B cell (primary cell): ENCODE results near the gene PCDHGB2. TPM values are rescaled to one million over a fixed set of nuclear protein-coding genes. Genes with fewer than 3 reads are reported as not detected.
"Not testable (repeated sequence)": the region's sequence is repeated elsewhere in the genome, so short reads cannot be mapped to it uniquely, and the experiment has no call there.

Source experiments
- ATAC-seq: fragments of 200-7000 bp; cut with Tn5 transposase; one replicate; pipeline ENCODE4 v1.10.0; 2021; ENCODE audit warnings: low read depth, mild to moderate bottlenecking, moderate number of reproducible peaks, moderate library complexity
- CTCF ChIA-PET: fragments of 350-600 bp; sonication (Branson Sonifier 250); formaldehyde crosslinking; loops from one replicate; lab custom pipeline; 2021; ENCODE audit warnings: antibody characterized with exemption, inconsistent platforms; lab: Charles Lee
- POLR2A ChIA-PET: fragments of 350-600 bp; sonication (Branson Sonifier 250); formaldehyde crosslinking; loops from one replicate; lab custom pipeline; 2021; ENCODE audit warnings: antibody characterized with exemption; lab: Charles Lee
- DNase-seq: peaks from one replicate; pipeline ENCODE4 v3.0.0; 2013
- H2AFZ ChIP-seq: 2 replicates; pipeline ENCODE4 v1.6.1; 2012; ENCODE audit warnings: mild to moderate bottlenecking, low read depth, low read length; ENCODE audit not compliant: insufficient read depth, poor library complexity, severe bottlenecking
- H3K27ac ChIP-seq, 2 donors: 1 replicate in 1 of 2; 2 replicates in 1 of 2; pipeline ENCODE4 v1.5.1; 2012 to 2013; ENCODE audit warnings: low read length in 2 of 2, mild to moderate bottlenecking in 2 of 2, moderate library complexity in 1 of 2
- H3K27me3 ChIP-seq, 4 experiments: fragments of 200-600 bp in 1 of 4; sonication (generic) in 1 of 4; replicated peaks in 1 of 4; 1 replicate in 2 of 4; 2 replicates in 2 of 4; pipeline versions ENCODE4 v1.6.1 to v1.7.0; 2013 to 2016; ENCODE audit warnings: low read length in 3 of 4, mild to moderate bottlenecking in 2 of 4, mixed read lengths in 1 of 4, moderate library complexity in 1 of 4; ENCODE audit not compliant: insufficient read depth in 4 of 4, control insufficient read depth in 3 of 4; ENCODE audit errors: control extremely low read depth in 1 of 4
- H3K36me3 ChIP-seq, 2 experiments: replicated peaks in 1 of 2; 1 replicate in 1 of 2; 2 replicates in 1 of 2; pipeline versions ENCODE4 v1.6.1 to v1.7.1; 2013; ENCODE audit warnings: low read length in 1 of 2; ENCODE audit not compliant: insufficient read depth in 2 of 2, control insufficient read depth in 1 of 2; ENCODE audit errors: control extremely low read depth in 1 of 2, extremely low read depth in 1 of 2
- H3K4me1 ChIP-seq, 2 donors: fragments of 200-600 bp in 1 of 2; sonication (generic) in 1 of 2; 1 replicate in 1 of 2; 2 replicates in 1 of 2; pipeline versions ENCODE4 v1.5.1 to v1.6.1; 2013 to 2017; ENCODE audit warnings: low read length in 2 of 2; ENCODE audit not compliant: control insufficient read depth in 2 of 2, insufficient read depth in 2 of 2
- H3K4me2 ChIP-seq: replicated peaks from 2 replicates; pipeline ENCODE3; 2012; ENCODE audit warnings: mild to moderate bottlenecking, low read depth, low read length; ENCODE audit not compliant: poor library complexity, severe bottlenecking
- H3K4me3 ChIP-seq, 5 experiments: fragments of 200-600 bp in 1 of 5; sonication (generic) in 1 of 5; 1 replicate in 3 of 5; 2 replicates in 2 of 5; pipeline versions ENCODE4 v1.5.1 to v1.7.0; 2011 to 2016; ENCODE audit warnings: low read length in 4 of 5, mild to moderate bottlenecking in 4 of 5, low read depth in 2 of 5, control low read depth in 1 of 5, moderate library complexity in 1 of 5; ENCODE audit not compliant: insufficient read depth in 1 of 5; ENCODE audit errors: control extremely low read depth in 1 of 5, extremely low read depth in 1 of 5
- H3K79me2 ChIP-seq: fragments of 200-600 bp; sonication (generic); one replicate; pipeline ENCODE4 v1.6.0; 2016; ENCODE audit warnings: low read length; ENCODE audit not compliant: control insufficient read depth, insufficient read depth
- H3K9ac ChIP-seq: fragments of 200-600 bp; sonication (generic); 2 replicates; pipeline ENCODE4 v1.6.1; 2017; ENCODE audit warnings: mild to moderate bottlenecking, low read length, moderate library complexity
- H3K9me3 ChIP-seq, 3 donors: one replicate each; pipeline versions ENCODE4 v1.6.1 to v1.7.1; 2013; ENCODE audit warnings: low read length in 2 of 3; ENCODE audit not compliant: control insufficient read depth in 2 of 3, insufficient read depth in 1 of 3; ENCODE audit errors: control extremely low read depth in 1 of 3
- H4K20me1 ChIP-seq: 2 replicates; pipeline ENCODE4 v1.6.0; 2012; ENCODE audit warnings: mild to moderate bottlenecking, low read length; ENCODE audit not compliant: insufficient read depth, control insufficient read depth, poor library complexity, severe bottlenecking
- H3K27ac Mint-ChIP-seq: one replicate; pipeline ENCODE4 v1.8.0; 2021; ENCODE audit warnings: mixed read lengths
- H3K27me3 Mint-ChIP-seq: one replicate; pipeline ENCODE4 v1.8.0; 2021; ENCODE audit warnings: mixed read lengths
- H3K4me1 Mint-ChIP-seq: one replicate; pipeline ENCODE4 v1.8.0; 2021; ENCODE audit warnings: mixed read lengths
- H3K4me3 Mint-ChIP-seq: one replicate; pipeline ENCODE4 v1.8.0; 2021; ENCODE audit warnings: mixed read lengths
- H3K9me3 Mint-ChIP-seq: one replicate; pipeline ENCODE4 v1.8.0; 2022; ENCODE audit warnings: mixed read lengths; ENCODE audit not compliant: insufficient read depth
- EZH2 ChIP-seq: IDR thresholded peaks from 2 replicates; pipeline ENCODE4 v1.6.1; 2012; ENCODE audit warnings: borderline replicate concordance, low read depth, mild to moderate bottlenecking, moderate library complexity, low read length; ENCODE audit not compliant: insufficient read depth, poor library complexity, severe bottlenecking
- WGBS: methylation state at CpG from one replicate; pipeline ENCODE4 v1.1.5; 2013; ENCODE audit warnings: missing lambda C conversion rate; ENCODE audit not compliant: insufficient coverage; 5-methylcytosine and 5-hydroxymethylcytosine counted together
- intact Hi-C: fragments of 100-400 bp; cut with micrococcal nuclease; formaldehyde crosslinking; loops from one replicate; pipeline ENCODE4 v1.10.0; 2022
- polyA plus RNA-seq: library from polyadenylated mRNA; depleted of rRNA; stranded (reverse); fragments of >200 nt; gene quantifications from 2 replicates; pipeline ENCODE4 v1.2.3, GENCODE V29; 2012
- total RNA-seq, 2 donors: library from RNA; stranded (reverse); fragments of 120-200 nt in 1 of 2; gene quantifications; 1 replicate in 1 of 2; 2 replicates in 1 of 2; pipeline versions ENCODE4 v1.2.3 to v1.2.4, GENCODE V29; 2013 to 2022
- TF ChIP-seq, protein P1 (sequence below): fragments of 200-600 bp; IDR thresholded peaks from one replicate; pipeline ENCODE4 v1.8.0; 2022; ENCODE audit warnings: antibody characterized with exemption, mild to moderate bottlenecking

PCDHGB2 gene
- total and polyA plus RNA-seq, 2 donors (not counting 1 experiment from before 2014, with no cell fraction given), result 0.66 to 3.9 TPM

DNA sequence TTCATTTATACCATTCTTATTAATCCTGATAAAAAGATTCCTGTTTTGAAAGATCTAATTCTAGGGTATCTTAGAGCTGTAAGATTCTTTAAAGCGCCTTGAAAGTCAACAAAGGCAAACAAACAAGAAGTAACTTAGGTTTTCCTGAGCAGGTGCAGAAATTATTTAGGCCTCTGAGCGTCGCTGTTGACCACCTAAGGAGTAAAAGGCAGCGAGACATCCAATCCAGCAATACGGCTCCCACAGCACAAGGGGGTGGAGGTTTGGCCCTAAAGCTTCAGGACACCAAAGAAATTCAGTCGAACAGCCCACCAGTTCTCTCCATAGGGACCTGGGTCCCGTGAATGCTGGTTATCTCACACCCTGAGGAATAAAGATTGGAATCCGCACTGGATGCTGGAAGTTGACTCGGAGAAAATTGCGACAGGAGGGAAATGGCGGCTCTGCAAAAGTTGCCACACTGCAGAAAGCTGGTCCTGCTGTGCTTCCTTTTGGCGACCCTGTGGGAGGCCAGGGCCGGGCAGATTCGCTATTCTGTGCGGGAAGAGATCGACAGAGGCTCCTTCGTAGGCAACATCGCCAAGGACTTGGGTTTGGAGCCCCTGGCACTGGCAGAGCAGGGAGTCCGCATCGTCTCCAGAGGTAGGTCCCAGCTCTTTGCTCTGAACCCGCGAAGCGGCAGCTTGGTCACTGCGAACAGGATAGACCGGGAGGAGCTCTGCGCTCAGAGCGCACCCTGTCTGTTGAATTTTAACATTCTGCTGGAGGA, 21.1 kb upstream of the PCDHGB2 start, which contains the start of gene PCDHGA2:
TSS of gene PCDHGA2 (plus strand) at position 223 of the 769 bp plus-strand sequence.
- Histone ChIP-seq H3K4me3 (no peak within 1 kb of the TSS), H4K20me1 (no peaks in the 10 kb centered on the region), H3K9me3 (peaks cover 5 to 43% (median 35%) of the 10 kb centered on the region in 3 donors), H2AFZ (no peak within 1 kb of the TSS), H3K9ac (no peak within 1 kb of the TSS), H3K27me3 (peaks cover 0 to 55% (median 47%) of the 10 kb centered on the region in 4 experiments), H3K36me3 (no peaks in the 10 kb centered on the region), H3K79me2 (no peaks in the 10 kb centered on the region), H3K4me1 (peaks cover 0 to 4% of the 10 kb centered on the region in 2 donors), H3K27ac (no peak within 1 kb of the TSS), H3K4me2 (no peak within 1 kb of the TSS)
- ChIA-PET POLR2A (no interaction called here), CTCF (interaction anchor here (1.0 kb wide), 1 partner anchor 13 kb away, joined by 3 read pairs; no protein-coding TSS in a partner anchor)
- Mint-ChIP-seq H3K27ac (no peak within 1 kb of the TSS), H3K9me3 (peaks cover 15% of the 10 kb centered on the region), H3K27me3 (peaks cover 74% of the 10 kb centered on the region), H3K4me3 (peak within 1 kb of the TSS; percentile 13), H3K4me1 (peaks cover 2% of the 10 kb centered on the region)
- intact Hi-C loops, result no loop called here
- no peak for DNase-seq
- WGBS, result 21% methylated on average over 24 of the region's 27 CpGs
- TF ChIP-seq, protein P1, sequence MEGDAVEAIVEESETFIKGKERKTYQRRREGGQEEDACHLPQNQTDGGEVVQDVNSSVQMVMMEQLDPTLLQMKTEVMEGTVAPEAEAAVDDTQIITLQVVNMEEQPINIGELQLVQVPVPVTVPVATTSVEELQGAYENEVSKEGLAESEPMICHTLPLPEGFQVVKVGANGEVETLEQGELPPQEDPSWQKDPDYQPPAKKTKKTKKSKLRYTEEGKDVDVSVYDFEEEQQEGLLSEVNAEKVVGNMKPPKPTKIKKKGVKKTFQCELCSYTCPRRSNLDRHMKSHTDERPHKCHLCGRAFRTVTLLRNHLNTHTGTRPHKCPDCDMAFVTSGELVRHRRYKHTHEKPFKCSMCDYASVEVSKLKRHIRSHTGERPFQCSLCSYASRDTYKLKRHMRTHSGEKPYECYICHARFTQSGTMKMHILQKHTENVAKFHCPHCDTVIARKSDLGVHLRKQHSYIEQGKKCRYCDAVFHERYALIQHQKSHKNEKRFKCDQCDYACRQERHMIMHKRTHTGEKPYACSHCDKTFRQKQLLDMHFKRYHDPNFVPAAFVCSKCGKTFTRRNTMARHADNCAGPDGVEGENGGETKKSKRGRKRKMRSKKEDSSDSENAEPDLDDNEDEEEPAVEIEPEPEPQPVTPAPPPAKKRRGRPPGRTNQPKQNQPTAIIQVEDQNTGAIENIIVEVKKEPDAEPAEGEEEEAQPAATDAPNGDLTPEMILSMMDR, result no peak
- no peak for TF ChIP-seq EZH2
- ATAC-seq, result no peak

DNA sequence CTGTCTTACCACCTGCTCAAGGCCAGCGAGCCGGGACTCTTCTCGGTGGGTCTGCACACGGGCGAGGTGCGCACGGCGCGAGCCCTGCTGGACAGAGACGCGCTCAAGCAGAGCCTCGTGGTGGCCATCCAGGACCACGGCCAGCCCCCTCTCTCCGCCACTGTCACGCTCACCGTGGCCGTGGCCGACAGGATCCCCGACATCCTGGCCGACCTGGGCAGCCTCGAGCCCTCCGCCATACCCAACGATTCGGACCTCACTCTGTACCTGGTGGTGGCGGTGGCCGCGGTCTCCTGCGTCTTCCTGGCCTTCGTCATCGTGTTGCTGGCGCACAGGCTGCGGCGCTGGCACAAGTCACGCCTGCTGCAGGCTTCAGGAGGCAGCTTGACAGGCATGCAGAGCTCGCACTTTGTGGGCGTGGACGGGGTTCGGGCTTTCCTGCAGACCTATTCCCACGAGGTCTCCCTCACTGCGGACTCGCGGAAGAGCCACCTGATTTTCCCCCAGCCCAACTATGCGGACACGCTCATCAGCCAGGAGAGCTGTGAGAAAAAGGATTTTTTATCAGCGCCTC, 18.9 kb upstream of the PCDHGB2 start:
- 71% methylated on average over 23 of the region's 45 CpGs for WGBS
- CTCF ChIA-PET, intact Hi-C loops: not testable (repeated sequence)

More for the DNA sequence above, 18.9 kb upstream of the PCDHGB2 start:
- DNase-seq, H4K20me1 ChIP-seq, H3K79me2 ChIP-seq, H3K4me1 ChIP-seq, POLR2A ChIA-PET, H3K4me3 ChIP-seq, H3K4me3 Mint-ChIP-seq, H3K4me2 ChIP-seq, H3K4me1 Mint-ChIP-seq, ATAC-seq, H2AFZ ChIP-seq, H3K9ac ChIP-seq, H3K36me3 ChIP-seq, H3K27ac Mint-ChIP-seq, H3K27ac ChIP-seq: not testable (repeated sequence)
- Histone ChIP-seq H3K9me3 (peaks cover 1 to 50% (median 48%) of the 10 kb centered on the region in 3 donors), H3K27me3 (peaks cover 0 to 54% (median 45%) of the 10 kb centered on the region in 4 experiments)
- Mint-ChIP-seq H3K27me3 (peaks cover 65% of the 10 kb centered on the region), H3K9me3 (peaks cover 12% of the 10 kb centered on the region)
